MM.1S (cell line): ENCODE measurements around the gene SLC23A2.
"Not testable (repeated sequence)": the region's sequence is repeated elsewhere in the genome, so short reads cannot be mapped to it uniquely, and the experiment has no call there.

Experiments
- EZH2 ChIP-seq: fragments of 300-600 bp; sonication (generic); optimal IDR thresholded peaks from 2 replicates; pipeline ENCODE3; 2017; ENCODE audit warnings: low read depth, mild to moderate bottlenecking, antibody characterized with exemption, low read length, mixed read lengths
- EZH2phosphoT487 ChIP-seq: fragments of 300-600 bp; sonication (generic); IDR thresholded peaks from 2 replicates; pipeline ENCODE4 v1.6.1; 2018; ENCODE audit warnings: antibody characterized with exemption, low read length
- TF ChIP-seq, protein P1 (sequence below): fragments of 300-600 bp; sonication (generic); IDR thresholded peaks from 2 replicates; pipeline ENCODE4 v1.5.1; 2016; ENCODE audit warnings: antibody characterized with exemption, low read length, mixed read lengths

DNA sequence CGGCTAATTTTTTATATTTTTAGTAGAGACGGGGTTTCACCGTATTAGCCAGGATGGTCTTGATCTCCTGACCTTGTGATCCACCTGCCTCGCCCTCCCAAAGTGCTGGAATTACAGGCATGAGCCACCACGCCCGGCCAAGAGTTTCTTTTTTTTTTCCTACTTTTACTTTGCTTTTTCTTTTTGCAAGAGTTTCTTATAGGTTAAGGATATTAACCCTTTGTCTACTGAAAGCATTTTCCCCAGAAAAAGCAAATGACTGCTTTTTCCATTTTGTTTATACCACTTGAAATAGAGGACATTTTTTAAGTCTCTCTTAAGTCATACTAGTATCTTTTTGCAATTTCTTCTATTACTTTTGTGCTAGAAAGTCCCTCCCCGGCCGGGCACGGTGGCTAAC, 25.3 kb downstream of the SLC23A2 start:
- TF ChIP-seq, protein P1, sequence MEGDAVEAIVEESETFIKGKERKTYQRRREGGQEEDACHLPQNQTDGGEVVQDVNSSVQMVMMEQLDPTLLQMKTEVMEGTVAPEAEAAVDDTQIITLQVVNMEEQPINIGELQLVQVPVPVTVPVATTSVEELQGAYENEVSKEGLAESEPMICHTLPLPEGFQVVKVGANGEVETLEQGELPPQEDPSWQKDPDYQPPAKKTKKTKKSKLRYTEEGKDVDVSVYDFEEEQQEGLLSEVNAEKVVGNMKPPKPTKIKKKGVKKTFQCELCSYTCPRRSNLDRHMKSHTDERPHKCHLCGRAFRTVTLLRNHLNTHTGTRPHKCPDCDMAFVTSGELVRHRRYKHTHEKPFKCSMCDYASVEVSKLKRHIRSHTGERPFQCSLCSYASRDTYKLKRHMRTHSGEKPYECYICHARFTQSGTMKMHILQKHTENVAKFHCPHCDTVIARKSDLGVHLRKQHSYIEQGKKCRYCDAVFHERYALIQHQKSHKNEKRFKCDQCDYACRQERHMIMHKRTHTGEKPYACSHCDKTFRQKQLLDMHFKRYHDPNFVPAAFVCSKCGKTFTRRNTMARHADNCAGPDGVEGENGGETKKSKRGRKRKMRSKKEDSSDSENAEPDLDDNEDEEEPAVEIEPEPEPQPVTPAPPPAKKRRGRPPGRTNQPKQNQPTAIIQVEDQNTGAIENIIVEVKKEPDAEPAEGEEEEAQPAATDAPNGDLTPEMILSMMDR = not testable (repeated sequence)
- not testable (repeated sequence) for TF ChIP-seq EZH2, EZH2phosphoT487
